Lung (tissue), 12 donors: ENCODE measurements around the gene CPED1. TPM values are rescaled to one million over a fixed set of nuclear protein-coding genes. Genes with fewer than 3 reads are reported as not detected.

Experiments used
- ATAC-seq: fragments of 200-7000 bp; cut with Tn5 transposase; one replicate; pipeline ENCODE4 v1.9.1; 2020; ENCODE audit warnings: moderate number of reproducible peaks; ENCODE audit not compliant: insufficient read depth, low FRiP score
- DNase-seq, 3 donors: peaks; one replicate each; pipeline ENCODE4 v3.0.0-alpha.2; 2013 to 2017
- H3K27ac ChIP-seq, 2 donors: one replicate each; pipeline ENCODE4 v1.5.1; 2013; ENCODE audit warnings: mild to moderate bottlenecking in 2 of 2, moderate library complexity in 2 of 2, control low read depth in 1 of 2, inconsistent platforms in 1 of 2, low read depth in 1 of 2, low read length in 1 of 2
- H3K27me3 ChIP-seq, 3 donors: one replicate each; pipeline ENCODE4 v1.5.1; 2013; ENCODE audit warnings: low read length in 2 of 3; ENCODE audit not compliant: control insufficient read depth in 3 of 3, insufficient read depth in 3 of 3
- H3K36me3 ChIP-seq, 4 donors: one replicate each; pipeline ENCODE4 v1.5.1; 2013; ENCODE audit warnings: low read length in 4 of 4, mild to moderate bottlenecking in 1 of 4, moderate library complexity in 1 of 4; ENCODE audit not compliant: control insufficient read depth in 4 of 4, insufficient read depth in 4 of 4
- H3K4me1 ChIP-seq, 5 donors: one replicate each; pipeline ENCODE4 v1.5.1; 2013; ENCODE audit warnings: low read length in 5 of 5, mild to moderate bottlenecking in 2 of 5, moderate library complexity in 1 of 5; ENCODE audit not compliant: control insufficient read depth in 5 of 5, insufficient read depth in 5 of 5
- H3K4me3 ChIP-seq: one replicate; pipeline ENCODE4 v1.5.1; 2013; ENCODE audit warnings: mild to moderate bottlenecking, control low read depth, moderate library complexity
- H3K9ac ChIP-seq, 2 donors: one replicate each; pipeline ENCODE4 v1.5.1; 2013; ENCODE audit warnings: low read length in 2 of 2, control low read depth in 1 of 2; ENCODE audit not compliant: insufficient read depth in 1 of 2
- H3K9me3 ChIP-seq, 4 donors: one replicate each; pipeline ENCODE4 v1.5.1; 2013; ENCODE audit warnings: low read length in 3 of 4, mild to moderate bottlenecking in 1 of 4, moderate library complexity in 1 of 4; ENCODE audit not compliant: control insufficient read depth in 4 of 4, insufficient read depth in 3 of 4
- WGBS, 2 donors: extraction: QIAGEN DNeasy Blood & Tissue Kit; methylation state at CpG; one replicate each; pipeline ENCODE4 v1.1.7; 2013; 5-methylcytosine and 5-hydroxymethylcytosine counted together
- polyA plus RNA-seq, 2 donors: library from polyadenylated mRNA; stranded (reverse); fragments of 200-250 nt; gene quantifications; one replicate each; pipeline ENCODE4 v1.2.1, GENCODE V29; 2013
- total RNA-seq, 2 donors: library from RNA; depleted of rRNA in 1 of 2; stranded (reverse); fragments of >200 nt in 1 of 2; gene quantifications; one replicate each; pipeline ENCODE4 v1.2.1, GENCODE V29; 2014 to 2021
- TF ChIP-seq, protein P1 (sequence below): IDR thresholded peaks from 2 replicates; pipeline ENCODE4 v1.5.1; 2012; ENCODE audit warnings: mild to moderate bottlenecking; ENCODE audit errors: control extremely low read depth, extremely low read depth
- donor health status: control.
- donor health status: control.
- donor health status: Bipolar disorder and iron deficiency.
- donor health status: healthy.
- donor health status: DM: yes; HTN: yes; CAD: no.

CPED1 gene
- total and polyA plus RNA-seq, 4 donors: 1.8 to 32.3 (median 7.4) TPM

DNA sequence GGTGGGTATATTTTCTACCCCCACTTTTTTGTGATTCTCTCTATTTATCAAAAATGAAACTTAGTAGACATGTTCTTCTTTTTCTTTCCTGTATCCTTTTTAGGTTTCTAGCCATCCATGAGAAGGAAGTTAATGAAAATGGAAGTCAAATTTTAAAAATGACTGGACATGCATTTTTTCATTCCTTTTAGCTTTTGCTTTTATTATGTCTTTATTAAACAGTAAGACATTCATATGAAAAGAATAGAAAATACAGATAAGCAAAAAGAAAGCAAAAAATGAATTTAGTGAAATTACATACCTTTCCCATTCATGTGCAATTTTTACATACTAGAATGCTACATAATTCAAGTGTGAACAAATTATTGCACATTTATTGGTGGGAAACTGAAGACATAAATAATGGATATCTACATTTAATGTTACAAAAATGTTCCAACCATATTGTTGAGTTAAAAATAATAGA, 88.7 kb downstream of the CPED1 start:
- Histone ChIP-seq H3K4me1 (peaks cover 0 to 12% (median 0%) of the 10 kb centered on the region in 5 donors), H3K4me3 (no peak overlapping the region), H3K27ac (no peak overlapping the region), H3K9me3 (no peaks in the 10 kb centered on the region), H3K36me3 (no peaks in the 10 kb centered on the region), H3K9ac (no peak overlapping the region), H3K27me3 (no peaks in the 10 kb centered on the region)
- DNase-seq (no peak), ATAC-seq (no peak)
- TF ChIP-seq, protein P1, sequence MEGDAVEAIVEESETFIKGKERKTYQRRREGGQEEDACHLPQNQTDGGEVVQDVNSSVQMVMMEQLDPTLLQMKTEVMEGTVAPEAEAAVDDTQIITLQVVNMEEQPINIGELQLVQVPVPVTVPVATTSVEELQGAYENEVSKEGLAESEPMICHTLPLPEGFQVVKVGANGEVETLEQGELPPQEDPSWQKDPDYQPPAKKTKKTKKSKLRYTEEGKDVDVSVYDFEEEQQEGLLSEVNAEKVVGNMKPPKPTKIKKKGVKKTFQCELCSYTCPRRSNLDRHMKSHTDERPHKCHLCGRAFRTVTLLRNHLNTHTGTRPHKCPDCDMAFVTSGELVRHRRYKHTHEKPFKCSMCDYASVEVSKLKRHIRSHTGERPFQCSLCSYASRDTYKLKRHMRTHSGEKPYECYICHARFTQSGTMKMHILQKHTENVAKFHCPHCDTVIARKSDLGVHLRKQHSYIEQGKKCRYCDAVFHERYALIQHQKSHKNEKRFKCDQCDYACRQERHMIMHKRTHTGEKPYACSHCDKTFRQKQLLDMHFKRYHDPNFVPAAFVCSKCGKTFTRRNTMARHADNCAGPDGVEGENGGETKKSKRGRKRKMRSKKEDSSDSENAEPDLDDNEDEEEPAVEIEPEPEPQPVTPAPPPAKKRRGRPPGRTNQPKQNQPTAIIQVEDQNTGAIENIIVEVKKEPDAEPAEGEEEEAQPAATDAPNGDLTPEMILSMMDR: no peak

DNA sequence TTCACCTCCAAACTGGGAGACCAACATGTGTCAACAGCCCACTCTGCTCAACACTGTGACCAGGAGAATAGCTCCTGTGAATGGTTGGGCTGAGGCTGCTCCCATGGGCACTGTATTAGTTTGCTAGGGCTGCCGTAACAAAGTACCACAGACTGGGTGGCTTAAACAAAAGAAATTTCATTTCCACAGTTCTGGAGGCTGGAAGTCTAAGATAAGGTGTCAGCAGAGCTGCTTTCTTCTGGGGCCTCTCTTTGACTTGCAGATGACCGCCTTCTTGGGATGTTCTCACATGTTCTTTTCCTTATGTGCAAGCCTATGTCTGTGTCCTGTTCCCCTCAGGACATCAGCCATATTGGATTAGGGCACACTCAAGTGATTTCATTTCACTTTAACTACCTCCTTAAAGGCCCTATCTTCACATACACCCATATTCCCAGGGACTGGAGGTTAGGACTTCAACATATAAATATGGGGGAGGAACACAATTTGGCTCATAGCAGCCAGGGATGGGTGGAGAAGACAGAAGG, 90.3 kb downstream of the CPED1 start:
- H3K4me1 ChIP-seq: peaks cover 0 to 13% (median 0%) of the 10 kb centered on the region in 5 donors
- ATAC-seq: no peak
- 91 to 98% methylated on average over 2 of the region's 2 CpGs for WGBS, 2 donors
- TF ChIP-seq, protein P1: no peak
- no peak overlapping the region for H3K27ac ChIP-seq
- DNase-seq: no peak
- no peaks in the 10 kb centered on the region for H3K27me3 ChIP-seq
- H3K9me3 ChIP-seq: no peaks in the 10 kb centered on the region
- no peak overlapping the region for H3K4me3 ChIP-seq
- no peak overlapping the region for H3K9ac ChIP-seq
- H3K36me3 ChIP-seq: no peaks in the 10 kb centered on the region

DNA sequence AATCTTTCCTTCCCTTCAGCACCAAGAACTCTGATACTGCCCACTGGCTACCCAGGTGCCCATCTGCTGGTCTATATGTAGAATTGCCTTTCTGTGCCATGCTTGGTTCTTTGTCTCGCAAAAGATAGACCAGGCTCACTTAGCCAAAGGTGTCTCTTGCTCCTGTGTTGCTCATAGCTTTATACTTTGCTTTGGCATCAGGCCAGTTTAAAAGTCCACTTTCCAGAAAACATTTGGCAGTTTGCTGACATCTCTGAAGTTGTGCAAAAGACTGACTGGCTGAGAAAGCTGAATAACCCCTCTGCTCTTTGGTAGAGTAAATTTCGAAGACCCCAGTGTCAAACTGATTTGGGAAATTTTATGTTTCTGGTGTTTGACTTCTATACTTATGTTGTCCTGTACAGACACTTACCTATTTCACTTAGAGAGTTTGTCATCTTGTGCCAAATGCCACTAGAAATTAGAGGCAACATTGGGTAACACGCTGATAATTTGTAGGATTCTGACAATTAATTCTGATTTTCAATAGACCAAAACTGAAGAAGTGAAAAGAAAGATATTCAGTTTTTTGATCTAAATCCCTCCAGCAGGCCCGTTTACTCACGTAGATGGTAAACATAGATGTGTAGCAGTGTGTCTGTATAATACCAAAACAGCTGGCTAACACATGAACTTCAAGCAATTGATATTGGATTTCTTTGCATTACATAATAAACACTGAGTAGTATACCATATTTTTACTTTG, 91.1 kb downstream of the CPED1 start:
- Histone ChIP-seq H3K36me3 (no peaks in the 10 kb centered on the region), H3K4me3 (no peak overlapping the region), H3K27me3 (no peaks in the 10 kb centered on the region), H3K27ac (no peak overlapping the region), H3K9ac (no peak overlapping the region), H3K9me3 (no peaks in the 10 kb centered on the region), H3K4me1 (peaks cover 0 to 12% (median 0%) of the 10 kb centered on the region in 5 donors)
- DNase-seq (peak in 2 of 3 donors; percentile 37), ATAC-seq (no peak)
- TF ChIP-seq, protein P1: no peak
- WGBS, 2 donors: 80% methylated on average over 5 of the region's 5 CpGs
